Spleen (tissue), 11 donors: Measurements from ENCODE around the gene RAB28. TPM values are rescaled to one million over a fixed set of nuclear protein-coding genes. Genes with fewer than 3 reads are reported as not detected.

ENCODE experiments used
- DNase-seq: peaks from one replicate; pipeline ENCODE4 v3.0.0-alpha.2; 2020
- H3K27ac ChIP-seq, 8 donors: fragments of 200-600 bp; sonication (generic) in 7 of 8; 1 replicate in 4 of 8; 2 replicates in 4 of 8; pipeline versions ENCODE4 v1.5.0 to v1.8.0; 2016 to 2021; ENCODE audit warnings: inconsistent platforms in 4 of 8, mild to moderate bottlenecking in 4 of 8, moderate library complexity in 1 of 8
- H3K27me3 ChIP-seq, 7 donors: fragments of 200-600 bp; sonication (generic) in 6 of 7; replicated peaks in 1 of 7; 1 replicate in 4 of 7; 2 replicates in 3 of 7; pipeline versions ENCODE4 v1.5.0 to v1.8.0; 2016 to 2021; ENCODE audit warnings: inconsistent platforms in 3 of 7, mild to moderate bottlenecking in 1 of 7
- H3K36me3 ChIP-seq, 6 donors: fragments of 200-600 bp; sonication (generic) in 5 of 6; 1 replicate in 4 of 6; 2 replicates in 2 of 6; pipeline versions ENCODE4 v1.5.0 to v1.8.0; 2016 to 2021; ENCODE audit warnings: inconsistent platforms in 2 of 6
- H3K4me1 ChIP-seq, 6 donors: fragments of 200-600 bp; sonication (generic) in 5 of 6; 1 replicate in 3 of 6; 2 replicates in 3 of 6; pipeline versions ENCODE4 v1.5.0 to v1.8.0; 2016 to 2021; ENCODE audit warnings: inconsistent platforms in 3 of 6
- H3K4me3 ChIP-seq, 8 donors: fragments of 200-600 bp; sonication (generic) in 7 of 8; 1 replicate in 4 of 8; 2 replicates in 4 of 8; pipeline versions ENCODE4 v1.5.0 to v1.8.0; 2016 to 2021; ENCODE audit warnings: inconsistent platforms in 4 of 8, mild to moderate bottlenecking in 4 of 8, moderate library complexity in 2 of 8
- H3K9me3 ChIP-seq, 8 donors: fragments of 200-600 bp; sonication (generic) in 7 of 8; 1 replicate in 4 of 8; 2 replicates in 4 of 8; pipeline versions ENCODE4 v1.5.0 to v1.8.0; 2016 to 2021; ENCODE audit warnings: inconsistent platforms in 4 of 8
- CTCF ChIP-seq, 11 experiments: fragments of 200-600 bp in 7 of 11; fragments of 450-650 bp in 4 of 11; sonication (generic) in 4 of 11; IDR thresholded peaks in 8 of 11; conservative IDR thresholded peaks in 3 of 11; 1 replicate in 7 of 11; 2 replicates in 4 of 11; pipeline versions ENCODE4 v1.4.0 to v1.8.0; 2016 to 2021; ENCODE audit warnings: antibody characterized with exemption in 11 of 11, inconsistent platforms in 4 of 11, mild to moderate bottlenecking in 1 of 11
- POLR2A ChIP-seq, 3 donors: fragments of 450-650 bp; IDR thresholded peaks; one replicate each; pipeline ENCODE4 v1.5.1; 2017; ENCODE audit warnings: antibody characterized with exemption in 3 of 3, mild to moderate bottlenecking in 1 of 3
- POLR2AphosphoS5 ChIP-seq, 3 donors: sonication (generic); formaldehyde crosslinking; IDR thresholded peaks; one replicate each; pipeline ENCODE4 v1.5.1; 2017; ENCODE audit warnings: antibody characterized with exemption in 3 of 3
- WGBS, 5 donors: extraction: QIAGEN DNeasy Blood & Tissue Kit in 3 of 5; methylation state at CpG; one replicate each; pipeline versions ENCODE4 v1.1.5 to v1.1.7; 2013 to 2018; 5-methylcytosine and 5-hydroxymethylcytosine counted together
- intact Hi-C: fragments of 100-400 bp; cut with DNase I; formaldehyde crosslinking; loops from one replicate; pipeline ENCODE4 v1.15.0; 2023; ENCODE audit warnings: low total_unique reads
- polyA plus RNA-seq, 3 donors: library from polyadenylated mRNA; stranded (reverse); fragments of 200-250 nt; gene quantifications; one replicate each; pipeline ENCODE4 v1.2.1, GENCODE V29; 2013
- total RNA-seq, 7 donors: library from RNA; depleted of rRNA in 3 of 7; stranded (reverse); fragments of >200 nt in 3 of 7; fragmentation: NEBNext Ultra II Directional in 4 of 7; extraction: Animal tissue kit (Norgen Biotek cat#: 25700) in 4 of 7; gene quantifications; one replicate each; pipeline versions ENCODE4 v1.1.0 to v1.2.1, GENCODE V29; 2016 to 2021
- donor health status: healthy with polysubstance abuse.
- donor health status: DM: no; HTN: no; CAD: no; lungs with moderate emphysema.
- donor health status: DM: no; HTN: no; CAD: no.
- donor health status: Bipolar disorder and iron deficiency.
- donor health status: healthy.
- donor health status: DM: no; HTN: no; CAD: no.
- donor health status: DM: yes; HTN: yes; CAD: no.

RAB28 gene
- total and polyA plus RNA-seq, 10 donors = 9.9 to 23.4 (median 18.3) TPM

GRCh38 chr4:13511101-13511500, 27.0 kb upstream of the RAB28 start:
- H3K4me3 ChIP-seq = no peak overlapping the region
- TF ChIP-seq POLR2AphosphoS5 (IDR thresholded peaks at IDR 0.05) = no peak
- no peak for TF ChIP-seq POLR2A (IDR thresholded peaks at IDR 0.05)
- TF ChIP-seq CTCF (IDR thresholded peaks at IDR 0.05 in 8 of 11, conservative IDR thresholded peaks at IDR 0.05 in 3 of 11) = no peak
- H3K4me1 ChIP-seq = no peaks in the 10 kb centered on the region
- intact Hi-C loops = no loop called here
- no peaks in the 10 kb centered on the region for H3K36me3 ChIP-seq
- peaks cover 0 to 39% (median 5%) of the 10 kb centered on the region in 7 donors for H3K27me3 ChIP-seq
- no peak for DNase-seq
- H3K27ac ChIP-seq = no peak overlapping the region
- no peaks in the 10 kb centered on the region for H3K9me3 ChIP-seq

GRCh38 chr4:13509442-13509841, 25.3 kb upstream of the RAB28 start:
- H3K4me3 ChIP-seq = no peak overlapping the region
- no peaks in the 10 kb centered on the region for H3K9me3 ChIP-seq
- no peaks in the 10 kb centered on the region for H3K4me1 ChIP-seq
- H3K27ac ChIP-seq = no peak overlapping the region
- no peak for TF ChIP-seq POLR2A (IDR thresholded peaks at IDR 0.05)
- TF ChIP-seq CTCF (IDR thresholded peaks at IDR 0.05 in 8 of 11, conservative IDR thresholded peaks at IDR 0.05 in 3 of 11) = no peak
- no peak for TF ChIP-seq POLR2AphosphoS5 (IDR thresholded peaks at IDR 0.05)
- 72 to 91% (median 87%) methylated on average over 1 of the region's 1 CpG for WGBS, 5 donors
- H3K27me3 ChIP-seq = peaks cover 0 to 28% (median 5%) of the 10 kb centered on the region in 7 donors
- intact Hi-C loops = no loop called here
- no peaks in the 10 kb centered on the region for H3K36me3 ChIP-seq
- no peak for DNase-seq

GRCh38 chr4:13504374-13504773, 20.2 kb upstream of the RAB28 start:
- Histone ChIP-seq H3K9me3 (no peaks in the 10 kb centered on the region), H3K36me3 (no peaks in the 10 kb centered on the region), H3K4me1 (no peaks in the 10 kb centered on the region), H3K27ac (no peak overlapping the region), H3K27me3 (peaks cover 0 to 17% (median 0%) of the 10 kb centered on the region in 7 donors), H3K4me3 (no peak overlapping the region)
- TF ChIP-seq POLR2AphosphoS5 (IDR thresholded peaks at IDR 0.05) (no peak), CTCF (IDR thresholded peaks at IDR 0.05 in 8 of 11, conservative IDR thresholded peaks at IDR 0.05 in 3 of 11) (no peak), POLR2A (IDR thresholded peaks at IDR 0.05) (no peak)
- 92 to 96% (median 95%) methylated on average over 5 of the region's 5 CpGs for WGBS, 5 donors
- DNase-seq = no peak
- intact Hi-C loops = no loop called here

GRCh38 chr4:13498469-13498868, 14.3 kb upstream of the RAB28 start:
- Histone ChIP-seq H3K36me3 (no peaks in the 10 kb centered on the region), H3K9me3 (peaks cover 0 to 7% (median 2%) of the 10 kb centered on the region in 8 donors), H3K4me1 (peaks cover 0 to 6% (median 0%) of the 10 kb centered on the region in 6 donors), H3K27ac (no peak overlapping the region), H3K4me3 (no peak overlapping the region), H3K27me3 (peaks cover 0 to 37% (median 0%) of the 10 kb centered on the region in 7 donors)
- TF ChIP-seq POLR2AphosphoS5 (IDR thresholded peaks at IDR 0.05) (no peak), POLR2A (IDR thresholded peaks at IDR 0.05) (no peak), CTCF (IDR thresholded peaks at IDR 0.05 in 8 of 11, conservative IDR thresholded peaks at IDR 0.05 in 3 of 11) (no peak)
- 73 to 85% (median 78%) methylated on average over 1 of the region's 1 CpG for WGBS, 5 donors
- intact Hi-C loops = no loop called here
- DNase-seq = no peak
